Nephron progenitor cell (in vitro differentiated cells): ENCODE data around the gene MAB21L3.

ENCODE experiments used
- DNase-seq: peaks from one replicate; pipeline ENCODE4 v3.0.0; 2021
- H3K27ac Mint-ChIP-seq: 2 replicates; pipeline ENCODE4 v1.8.0; 2021; ENCODE audit warnings: mild to moderate bottlenecking, moderate library complexity, mixed read lengths
- H3K27me3 Mint-ChIP-seq: 2 replicates; pipeline ENCODE4 v1.8.0; 2021; ENCODE audit warnings: mild to moderate bottlenecking, low read depth, mixed read lengths; ENCODE audit not compliant: poor library complexity
- H3K36me3 Mint-ChIP-seq: 2 replicates; pipeline ENCODE4 v1.8.0; 2021; ENCODE audit warnings: low read depth, mixed read lengths
- H3K4me1 Mint-ChIP-seq: 2 replicates; pipeline ENCODE4 v1.8.0; 2021; ENCODE audit warnings: mixed read lengths
- H3K4me3 Mint-ChIP-seq: 2 replicates; pipeline ENCODE4 v1.8.0; 2021; ENCODE audit warnings: mild to moderate bottlenecking, moderate library complexity, mixed read lengths
- H3K9me3 Mint-ChIP-seq: 2 replicates; pipeline ENCODE4 v1.8.0; 2021; ENCODE audit warnings: mild to moderate bottlenecking, moderate library complexity, mixed read lengths
- CTCF ChIP-seq: fragments of 200-600 bp; sonication (generic); IDR thresholded peaks from 2 replicates; pipeline ENCODE4 v1.5.0; 2021; ENCODE audit warnings: antibody characterized with exemption

The MAB21L3 gene

GRCh38 chr1:116119876-116120275 is 8.7 kb downstream of the MAB21L3 start:
- H3K27me3 Mint-ChIP-seq, result peaks cover 7% of the 10 kb centered on the region
- H3K27ac Mint-ChIP-seq, result no peak overlapping the region
- H3K36me3 Mint-ChIP-seq, result no peaks in the 10 kb centered on the region
- no peak for DNase-seq
- no peak overlapping the region for H3K4me3 Mint-ChIP-seq
- H3K4me1 Mint-ChIP-seq, result no peaks in the 10 kb centered on the region
- no peak for TF ChIP-seq CTCF
- H3K9me3 Mint-ChIP-seq, result no peaks in the 10 kb centered on the region

GRCh38 chr1:116122955-116123757 is 12.0 kb downstream of the MAB21L3 start:
- peaks cover 10% of the 10 kb centered on the region for H3K27me3 Mint-ChIP-seq
- H3K4me1 Mint-ChIP-seq, result no peaks in the 10 kb centered on the region
- H3K36me3 Mint-ChIP-seq, result no peaks in the 10 kb centered on the region
- no peak overlapping the region for H3K4me3 Mint-ChIP-seq
- H3K27ac Mint-ChIP-seq, result no peak overlapping the region
- TF ChIP-seq CTCF, result no peak
- DNase-seq, result no peak
- no peaks in the 10 kb centered on the region for H3K9me3 Mint-ChIP-seq

- Mint-ChIP-seq H3K27ac (no peak overlapping the region), H3K4me1 (no peaks in the 10 kb centered on the region), H3K36me3 (no peaks in the 10 kb centered on the region), H3K4me3 (no peak overlapping the region), H3K27me3 (peaks cover 11% of the 10 kb centered on the region), H3K9me3 (no peaks in the 10 kb centered on the region)
- no peak for DNase-seq
- no peak for TF ChIP-seq CTCF
Measured at GRCh38 chr1:116123837-116124533, 12.8 kb downstream of the MAB21L3 start.

DNA sequence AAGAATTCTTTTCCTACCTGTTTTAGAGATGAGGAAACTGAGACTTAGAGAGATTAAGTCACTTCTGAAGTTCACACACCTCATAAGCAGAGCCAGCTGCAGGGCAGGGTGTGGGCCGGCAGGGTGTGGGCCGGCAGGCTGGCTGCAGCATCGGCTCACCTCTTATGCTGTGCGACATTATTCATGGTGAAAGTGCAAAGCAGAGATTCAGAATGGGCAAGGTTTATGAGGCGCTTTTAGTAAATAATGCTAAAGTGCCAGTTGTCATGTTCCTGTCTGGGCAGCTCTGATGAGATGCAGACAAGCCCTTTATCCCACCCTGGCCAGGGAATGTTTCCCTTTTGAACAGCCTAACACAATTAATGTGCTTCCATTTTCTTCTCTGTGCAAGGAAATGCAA is 14.6 kb downstream of the MAB21L3 start:
- H3K27ac Mint-ChIP-seq, result no peak overlapping the region
- peaks cover 11% of the 10 kb centered on the region for H3K27me3 Mint-ChIP-seq
- H3K9me3 Mint-ChIP-seq, result no peaks in the 10 kb centered on the region
- DNase-seq, result no peak
- no peaks in the 10 kb centered on the region for H3K4me1 Mint-ChIP-seq
- H3K4me3 Mint-ChIP-seq, result no peak overlapping the region
- H3K36me3 Mint-ChIP-seq, result no peaks in the 10 kb centered on the region
- TF ChIP-seq CTCF, result no peak

DNA sequence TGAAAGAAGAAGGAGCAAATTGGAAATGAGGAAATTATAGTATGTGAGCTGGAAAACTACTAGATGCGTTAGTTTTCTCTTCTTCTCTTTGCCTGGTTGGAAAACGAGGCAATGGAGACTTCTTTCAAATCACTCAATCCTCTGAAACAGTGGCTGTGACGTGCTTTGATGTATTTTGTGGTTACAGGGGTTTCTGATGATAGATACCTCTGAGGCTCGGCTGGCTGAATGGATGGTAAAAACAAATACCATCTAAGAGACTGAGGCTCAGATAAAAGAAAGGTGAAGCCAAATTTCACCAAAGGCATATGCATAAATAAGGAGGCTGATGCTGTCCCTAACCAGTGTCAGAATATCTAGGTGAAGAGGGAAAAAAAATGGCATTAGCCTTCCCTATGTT is 15.1 kb downstream of the MAB21L3 start:
- H3K9me3 Mint-ChIP-seq, result no peaks in the 10 kb centered on the region

More for the DNA sequence above, 15.1 kb downstream of the MAB21L3 start:
- Mint-ChIP-seq H3K4me3 (no peak overlapping the region), H3K36me3 (no peaks in the 10 kb centered on the region), H3K4me1 (no peaks in the 10 kb centered on the region), H3K27ac (no peak overlapping the region), H3K27me3 (peaks cover 11% of the 10 kb centered on the region)
- no peak for DNase-seq
- no peak for TF ChIP-seq CTCF
